ENCODE data around the gene SLC16A12. TPM values are rescaled to one million over a fixed set of nuclear protein-coding genes. Genes with fewer than 3 reads are reported as not detected.

SLC16A12 gene
- total and polyA plus RNA-seq, 2 of the 13 experiments (the other 11 are each of a cell fraction or from before 2014, with no cell fraction given), result 0.02 TPM; not detected in 1

DNA sequence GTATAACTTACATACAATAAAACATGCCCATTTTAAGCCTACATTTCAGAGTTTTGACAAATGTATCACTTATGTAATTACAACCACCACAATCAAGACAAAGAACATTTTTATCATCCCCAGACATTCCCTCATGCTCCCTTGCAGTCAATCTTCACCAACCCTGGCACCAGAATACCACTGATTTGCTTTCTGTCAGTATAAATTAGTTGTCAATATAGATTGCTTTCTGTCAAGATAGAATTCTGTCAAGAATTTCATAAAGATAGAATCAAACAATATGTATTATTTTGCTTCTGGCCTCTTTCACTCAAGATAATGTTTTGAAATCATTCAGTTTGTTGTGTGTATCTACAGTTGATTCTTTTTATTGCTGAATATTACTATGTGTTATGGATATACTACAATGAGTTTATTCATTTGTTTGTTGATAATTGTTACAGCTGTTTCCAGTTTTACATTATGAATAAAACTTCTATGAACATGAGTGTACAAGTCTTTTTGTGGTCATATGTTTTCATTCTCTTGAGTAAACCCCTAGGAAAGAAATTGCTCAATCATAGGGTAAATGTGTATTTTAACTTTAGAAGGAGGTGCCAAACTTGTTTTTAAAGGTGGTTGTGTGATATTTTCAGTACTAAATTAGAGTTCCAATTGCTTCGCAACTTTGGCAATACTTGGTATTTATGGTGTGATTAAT lies 64.1 kb downstream of the SLC16A12 start (continued):
- TF ChIP-seq NCOA1 (CRISPR knock-in tag; IDR thresholded peaks at IDR 0.05) (no peak), ZNF558 (CRISPR knock-in tag; IDR thresholded peaks at IDR 0.05; ENCODE audit: borderline replicate concordance) (no peak), TOPORS (CRISPR knock-in tag; IDR thresholded peaks at IDR 0.05) (no peak), CBX1 (IDR thresholded peaks at IDR 0.05; ENCODE audit: low read depth) (no peak), HES4 (CRISPR knock-in tag; IDR thresholded peaks at IDR 0.05; ENCODE audit: borderline replicate concordance) (no peak)
- TF ChIP-seq, protein P1, sequence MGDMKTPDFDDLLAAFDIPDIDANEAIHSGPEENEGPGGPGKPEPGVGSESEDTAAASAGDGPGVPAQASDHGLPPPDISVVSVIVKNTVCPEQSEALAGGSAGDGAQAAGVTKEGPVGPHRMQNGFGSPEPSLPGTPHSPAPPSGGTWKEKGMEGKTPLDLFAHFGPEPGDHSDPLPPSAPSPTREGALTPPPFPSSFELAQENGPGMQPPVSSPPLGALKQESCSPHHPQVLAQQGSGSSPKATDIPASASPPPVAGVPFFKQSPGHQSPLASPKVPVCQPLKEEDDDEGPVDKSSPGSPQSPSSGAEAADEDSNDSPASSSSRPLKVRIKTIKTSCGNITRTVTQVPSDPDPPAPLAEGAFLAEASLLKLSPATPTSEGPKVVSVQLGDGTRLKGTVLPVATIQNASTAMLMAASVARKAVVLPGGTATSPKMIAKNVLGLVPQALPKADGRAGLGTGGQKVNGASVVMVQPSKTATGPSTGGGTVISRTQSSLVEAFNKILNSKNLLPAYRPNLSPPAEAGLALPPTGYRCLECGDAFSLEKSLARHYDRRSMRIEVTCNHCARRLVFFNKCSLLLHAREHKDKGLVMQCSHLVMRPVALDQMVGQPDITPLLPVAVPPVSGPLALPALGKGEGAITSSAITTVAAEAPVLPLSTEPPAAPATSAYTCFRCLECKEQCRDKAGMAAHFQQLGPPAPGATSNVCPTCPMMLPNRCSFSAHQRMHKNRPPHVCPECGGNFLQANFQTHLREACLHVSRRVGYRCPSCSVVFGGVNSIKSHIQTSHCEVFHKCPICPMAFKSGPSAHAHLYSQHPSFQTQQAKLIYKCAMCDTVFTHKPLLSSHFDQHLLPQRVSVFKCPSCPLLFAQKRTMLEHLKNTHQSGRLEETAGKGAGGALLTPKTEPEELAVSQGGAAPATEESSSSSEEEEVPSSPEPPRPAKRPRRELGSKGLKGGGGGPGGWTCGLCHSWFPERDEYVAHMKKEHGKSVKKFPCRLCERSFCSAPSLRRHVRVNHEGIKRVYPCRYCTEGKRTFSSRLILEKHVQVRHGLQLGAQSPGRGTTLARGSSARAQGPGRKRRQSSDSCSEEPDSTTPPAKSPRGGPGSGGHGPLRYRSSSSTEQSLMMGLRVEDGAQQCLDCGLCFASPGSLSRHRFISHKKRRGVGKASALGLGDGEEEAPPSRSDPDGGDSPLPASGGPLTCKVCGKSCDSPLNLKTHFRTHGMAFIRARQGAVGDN (CRISPR knock-in tag; IDR thresholded peaks at IDR 0.05), result no peak
- TF ChIP-seq, protein P2, sequence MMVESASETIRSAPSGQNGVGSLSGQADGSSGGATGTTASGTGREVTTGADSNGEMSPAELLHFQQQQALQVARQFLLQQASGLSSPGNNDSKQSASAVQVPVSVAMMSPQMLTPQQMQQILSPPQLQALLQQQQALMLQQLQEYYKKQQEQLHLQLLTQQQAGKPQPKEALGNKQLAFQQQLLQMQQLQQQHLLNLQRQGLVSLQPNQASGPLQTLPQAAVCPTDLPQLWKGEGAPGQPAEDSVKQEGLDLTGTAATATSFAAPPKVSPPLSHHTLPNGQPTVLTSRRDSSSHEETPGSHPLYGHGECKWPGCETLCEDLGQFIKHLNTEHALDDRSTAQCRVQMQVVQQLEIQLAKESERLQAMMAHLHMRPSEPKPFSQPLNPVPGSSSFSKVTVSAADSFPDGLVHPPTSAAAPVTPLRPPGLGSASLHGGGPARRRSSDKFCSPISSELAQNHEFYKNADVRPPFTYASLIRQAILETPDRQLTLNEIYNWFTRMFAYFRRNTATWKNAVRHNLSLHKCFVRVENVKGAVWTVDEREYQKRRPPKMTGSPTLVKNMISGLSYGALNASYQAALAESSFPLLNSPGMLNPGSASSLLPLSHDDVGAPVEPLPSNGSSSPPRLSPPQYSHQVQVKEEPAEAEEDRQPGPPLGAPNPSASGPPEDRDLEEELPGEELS (CRISPR knock-in tag; IDR thresholded peaks at IDR 0.05), result no peak
- TF ChIP-seq, protein P3, sequence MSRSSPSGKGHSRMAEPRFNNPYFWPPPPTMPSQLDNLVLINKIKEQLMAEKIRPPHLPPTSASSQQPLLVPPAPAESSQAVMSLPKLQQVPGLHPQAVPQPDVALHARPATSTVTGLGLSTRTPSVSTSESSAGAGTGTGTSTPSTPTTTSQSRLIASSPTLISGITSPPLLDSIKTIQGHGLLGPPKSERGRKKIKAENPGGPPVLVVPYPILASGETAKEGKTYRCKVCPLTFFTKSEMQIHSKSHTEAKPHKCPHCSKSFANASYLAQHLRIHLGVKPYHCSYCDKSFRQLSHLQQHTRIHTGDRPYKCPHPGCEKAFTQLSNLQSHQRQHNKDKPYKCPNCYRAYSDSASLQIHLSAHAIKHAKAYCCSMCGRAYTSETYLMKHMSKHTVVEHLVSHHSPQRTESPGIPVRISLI (CRISPR knock-in tag; IDR thresholded peaks at IDR 0.05; ENCODE audit: borderline replicate concordance), result no peak
- TF ChIP-seq, protein P4, sequence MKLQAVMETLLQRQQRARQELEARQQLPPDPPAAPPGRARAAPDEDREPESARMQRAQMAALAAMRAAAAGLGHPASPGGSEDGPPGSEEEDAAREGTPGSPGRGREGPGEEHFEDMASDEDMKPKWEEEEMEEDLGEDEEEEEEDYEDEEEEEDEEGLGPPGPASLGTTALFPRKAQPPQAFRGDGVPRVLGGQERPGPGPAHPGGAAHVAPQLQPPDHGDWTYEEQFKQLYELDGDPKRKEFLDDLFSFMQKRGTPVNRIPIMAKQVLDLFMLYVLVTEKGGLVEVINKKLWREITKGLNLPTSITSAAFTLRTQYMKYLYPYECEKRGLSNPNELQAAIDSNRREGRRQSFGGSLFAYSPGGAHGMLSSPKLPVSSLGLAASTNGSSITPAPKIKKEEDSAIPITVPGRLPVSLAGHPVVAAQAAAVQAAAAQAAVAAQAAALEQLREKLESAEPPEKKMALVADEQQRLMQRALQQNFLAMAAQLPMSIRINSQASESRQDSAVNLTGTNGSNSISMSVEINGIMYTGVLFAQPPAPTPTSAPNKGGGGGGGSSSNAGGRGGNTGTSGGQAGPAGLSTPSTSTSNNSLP (IDR thresholded peaks at IDR 0.05; ENCODE audit: low read depth, low read length), result no peak
- TF ChIP-seq, protein P5, sequence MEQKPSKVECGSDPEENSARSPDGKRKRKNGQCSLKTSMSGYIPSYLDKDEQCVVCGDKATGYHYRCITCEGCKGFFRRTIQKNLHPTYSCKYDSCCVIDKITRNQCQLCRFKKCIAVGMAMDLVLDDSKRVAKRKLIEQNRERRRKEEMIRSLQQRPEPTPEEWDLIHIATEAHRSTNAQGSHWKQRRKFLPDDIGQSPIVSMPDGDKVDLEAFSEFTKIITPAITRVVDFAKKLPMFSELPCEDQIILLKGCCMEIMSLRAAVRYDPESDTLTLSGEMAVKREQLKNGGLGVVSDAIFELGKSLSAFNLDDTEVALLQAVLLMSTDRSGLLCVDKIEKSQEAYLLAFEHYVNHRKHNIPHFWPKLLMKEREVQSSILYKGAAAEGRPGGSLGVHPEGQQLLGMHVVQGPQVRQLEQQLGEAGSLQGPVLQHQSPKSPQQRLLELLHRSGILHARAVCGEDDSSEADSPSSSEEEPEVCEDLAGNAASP (CRISPR knock-in tag; IDR thresholded peaks at IDR 0.05; ENCODE audit: borderline replicate concordance), result no peak
